WTC11 (cell line): ENCODE results near the gene OR5A1. TPM values are rescaled to one million over a fixed set of nuclear protein-coding genes. Genes with fewer than 3 reads are reported as not detected.

Source experiments
- STAT6 ChIP-seq: sonication (generic); formaldehyde crosslinking; conservative IDR thresholded peaks from 2 replicates; pipeline ENCODE4 v1.8.1; 2023; ENCODE audit warnings: mild to moderate bottlenecking, low read depth, missing genetic modification reagents, moderate library complexity
- total RNA-seq: library from RNA; stranded (reverse); gene quantifications from 3 replicates; pipeline ENCODE4 v1.2.3, GENCODE V29; 2021

OR5A1 gene
- total RNA-seq, 1 experiment from 2014 or later: not detected

GRCh38 chr11:59480359-59480758 is 44.1 kb downstream of the OR5A1 start (continued):
- TF ChIP-seq STAT6 (CRISPR knock-in tag): no peak

Other genes starting within 250 kb of the OR5A1 start
- 0.05 to 0.09 TPM in 2 of 3 replicates, not detected in the other for gene MPEG1, start 223.5 kb upstream of the OR5A1 start, total RNA-seq
- not detected in 3 replicates for gene OR5AN1, start 77.6 kb upstream of the OR5A1 start, total RNA-seq
- gene OR5A2, start 10.1 kb upstream of the OR5A1 start, total RNA-seq: not detected in 3 replicates
- gene OR4D6, start 20.5 kb downstream of the OR5A1 start, total RNA-seq: not detected in 3 replicates
- 0.07 TPM in 1 of 3 replicates, not detected in the others for gene OR4D10, start 36.8 kb downstream of the OR5A1 start, total RNA-seq
- not detected in 3 replicates for gene OR4D11, start 67.1 kb downstream of the OR5A1 start, total RNA-seq
- gene OR4D9, start 75.1 kb downstream of the OR5A1 start, total RNA-seq: not detected in 3 replicates
- gene OSBP, start 179.3 kb downstream of the OR5A1 start, total RNA-seq: 38.3 to 45.4 TPM (median 38.8 TPM) in 3 replicates
- 27.6 to 30.5 TPM (median 29.9 TPM) in 3 replicates for gene PATL1, start 232.6 kb downstream of the OR5A1 start, total RNA-seq